Activated CD4-positive, alpha-beta T cell treated with anti-CD3 and anti-CD28 coated beads, Interleukin-10, Interleukin-2, amounts not matched to agents 100 ng/mL and 50 ng/mL, durations not matched to agents 16 hours and 8 hours (primary cell): ENCODE measurements around the gene RBM12.
A peak's percentile ranks its signal among the peaks of the same experiment; 100 is the strongest.
"Not testable (repeated sequence)": the region's sequence is repeated elsewhere in the genome, so short reads cannot be mapped to it uniquely, and the experiment has no call there.

Source experiments
- DNase-seq: peaks from one replicate; pipeline ENCODE4 v3.0.0-alpha.2; 2020

Gene RBM12, protein sequence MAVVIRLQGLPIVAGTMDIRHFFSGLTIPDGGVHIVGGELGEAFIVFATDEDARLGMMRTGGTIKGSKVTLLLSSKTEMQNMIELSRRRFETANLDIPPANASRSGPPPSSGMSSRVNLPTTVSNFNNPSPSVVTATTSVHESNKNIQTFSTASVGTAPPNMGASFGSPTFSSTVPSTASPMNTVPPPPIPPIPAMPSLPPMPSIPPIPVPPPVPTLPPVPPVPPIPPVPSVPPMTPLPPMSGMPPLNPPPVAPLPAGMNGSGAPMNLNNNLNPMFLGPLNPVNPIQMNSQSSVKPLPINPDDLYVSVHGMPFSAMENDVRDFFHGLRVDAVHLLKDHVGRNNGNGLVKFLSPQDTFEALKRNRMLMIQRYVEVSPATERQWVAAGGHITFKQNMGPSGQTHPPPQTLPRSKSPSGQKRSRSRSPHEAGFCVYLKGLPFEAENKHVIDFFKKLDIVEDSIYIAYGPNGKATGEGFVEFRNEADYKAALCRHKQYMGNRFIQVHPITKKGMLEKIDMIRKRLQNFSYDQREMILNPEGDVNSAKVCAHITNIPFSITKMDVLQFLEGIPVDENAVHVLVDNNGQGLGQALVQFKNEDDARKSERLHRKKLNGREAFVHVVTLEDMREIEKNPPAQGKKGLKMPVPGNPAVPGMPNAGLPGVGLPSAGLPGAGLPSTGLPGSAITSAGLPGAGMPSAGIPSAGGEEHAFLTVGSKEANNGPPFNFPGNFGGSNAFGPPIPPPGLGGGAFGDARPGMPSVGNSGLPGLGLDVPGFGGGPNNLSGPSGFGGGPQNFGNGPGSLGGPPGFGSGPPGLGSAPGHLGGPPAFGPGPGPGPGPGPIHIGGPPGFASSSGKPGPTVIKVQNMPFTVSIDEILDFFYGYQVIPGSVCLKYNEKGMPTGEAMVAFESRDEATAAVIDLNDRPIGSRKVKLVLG

DNA sequence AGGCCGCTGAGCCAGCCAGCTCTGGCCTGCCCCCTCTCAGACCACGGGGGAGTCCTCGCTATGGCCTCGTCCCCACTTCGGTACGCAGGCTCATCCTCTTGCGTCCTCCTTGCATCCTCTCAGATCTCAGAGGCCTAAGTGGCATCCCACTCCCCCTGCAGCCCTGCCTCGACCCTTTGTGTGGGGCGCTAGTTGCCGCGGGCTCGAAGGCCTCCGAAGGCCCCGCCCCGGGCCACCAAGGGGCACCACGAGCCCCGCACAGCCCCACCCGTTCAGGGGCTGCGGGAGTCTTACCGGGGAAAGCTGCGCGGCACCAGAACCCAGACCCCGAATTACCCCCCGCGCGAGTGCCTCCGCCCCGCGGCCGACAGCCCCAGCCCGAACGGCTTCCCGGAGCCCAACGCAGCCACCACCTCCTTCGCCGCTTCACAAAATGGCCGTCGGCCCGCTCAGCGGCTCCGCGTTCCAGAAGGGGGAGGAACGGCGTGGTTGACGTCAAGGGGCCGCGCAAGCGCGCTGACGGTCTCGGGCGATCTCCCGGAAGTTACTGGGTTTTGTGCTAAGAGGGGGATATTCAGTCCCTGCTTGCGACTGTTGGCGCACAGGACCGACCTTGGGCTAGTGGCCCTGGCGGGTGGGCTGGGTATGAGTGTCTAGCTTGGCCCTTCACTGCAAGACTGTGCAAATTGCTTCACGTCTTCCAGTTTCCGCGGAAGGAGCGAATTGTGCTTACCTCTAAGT is at the start of gene RBM12, which contains the start of gene CPNE1:
TSS of gene RBM12 (minus strand) at position 435 of the 741 bp plus-strand sequence. CDS start 9,578 bp downstream, outside the sequence.
TSS of gene CPNE1 (minus strand) at position 435 of the 741 bp plus-strand sequence. CDS start 31,977 bp downstream, outside the sequence.
- DNase-seq, result peak; percentile 95

DNA sequence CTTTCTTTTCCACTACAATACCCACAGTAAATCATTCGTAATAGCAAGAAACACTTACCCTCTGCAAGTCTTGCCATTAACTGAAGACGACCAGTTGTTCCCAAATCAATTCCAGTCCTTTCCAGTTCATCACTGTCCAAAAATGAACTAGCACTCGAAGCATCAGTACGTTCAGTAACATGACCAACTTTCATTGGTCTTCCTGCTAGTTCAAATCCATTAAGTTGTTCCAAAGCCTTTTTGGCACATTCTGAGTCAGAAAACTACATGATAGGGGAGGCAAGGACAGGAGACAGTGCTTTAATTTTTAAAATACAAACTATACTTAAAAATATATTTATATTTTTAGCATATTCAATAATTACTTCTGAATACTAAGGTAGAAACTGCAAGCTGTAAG is 49.4 kb upstream of the RBM12 start:
- DNase-seq, result no peak

DNA sequence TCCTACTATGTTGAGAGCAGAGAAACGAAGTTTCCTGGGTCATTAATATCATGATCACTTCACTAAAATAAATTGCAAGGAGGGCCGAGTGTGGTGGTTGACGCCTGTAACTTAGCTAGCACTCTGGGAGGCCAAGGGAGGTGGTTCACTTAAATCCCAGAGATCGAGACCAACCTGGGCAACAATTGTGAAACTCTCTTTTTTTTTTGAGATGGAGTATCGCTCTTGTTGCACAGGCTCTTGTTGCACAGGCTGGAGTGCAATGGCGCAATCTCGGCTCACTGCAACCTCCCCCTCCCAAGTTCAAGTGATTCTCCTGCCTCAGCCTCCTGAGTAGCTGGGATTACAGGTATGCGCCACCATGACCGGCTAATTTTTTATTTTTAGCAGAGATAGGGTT is 48.4 kb upstream of the RBM12 start:
- not testable (repeated sequence) for DNase-seq

DNA sequence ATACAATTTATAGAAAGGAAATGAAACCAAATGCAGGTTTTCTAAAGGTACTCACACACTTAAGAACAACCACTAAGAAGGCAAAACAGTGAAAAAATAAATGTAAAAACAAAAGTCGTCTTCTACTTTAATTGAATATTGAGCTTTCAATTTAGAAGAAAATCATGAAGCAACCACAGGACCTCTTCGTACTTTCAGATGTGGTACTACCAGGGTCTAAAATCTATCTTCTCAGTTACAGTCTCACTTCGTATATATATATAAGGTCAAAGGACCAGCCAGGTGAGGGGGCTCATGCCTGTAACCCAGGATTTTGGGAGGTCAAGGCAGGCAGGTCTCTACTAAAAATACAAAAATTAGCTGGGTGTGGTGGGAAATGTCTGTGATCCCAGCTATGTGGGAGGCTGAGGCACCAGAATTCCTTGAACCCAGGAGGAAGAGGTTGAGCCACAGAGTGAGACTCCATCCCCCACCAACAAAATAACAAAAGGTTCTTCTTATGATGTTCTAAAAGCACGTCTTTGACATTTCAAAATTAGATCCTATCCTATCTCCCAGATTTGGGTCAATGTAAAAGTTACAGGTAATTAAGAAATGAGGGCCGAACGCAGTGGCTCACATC is 47.0 kb upstream of the RBM12 start:
- peak; percentile 61 for DNase-seq

DNA sequence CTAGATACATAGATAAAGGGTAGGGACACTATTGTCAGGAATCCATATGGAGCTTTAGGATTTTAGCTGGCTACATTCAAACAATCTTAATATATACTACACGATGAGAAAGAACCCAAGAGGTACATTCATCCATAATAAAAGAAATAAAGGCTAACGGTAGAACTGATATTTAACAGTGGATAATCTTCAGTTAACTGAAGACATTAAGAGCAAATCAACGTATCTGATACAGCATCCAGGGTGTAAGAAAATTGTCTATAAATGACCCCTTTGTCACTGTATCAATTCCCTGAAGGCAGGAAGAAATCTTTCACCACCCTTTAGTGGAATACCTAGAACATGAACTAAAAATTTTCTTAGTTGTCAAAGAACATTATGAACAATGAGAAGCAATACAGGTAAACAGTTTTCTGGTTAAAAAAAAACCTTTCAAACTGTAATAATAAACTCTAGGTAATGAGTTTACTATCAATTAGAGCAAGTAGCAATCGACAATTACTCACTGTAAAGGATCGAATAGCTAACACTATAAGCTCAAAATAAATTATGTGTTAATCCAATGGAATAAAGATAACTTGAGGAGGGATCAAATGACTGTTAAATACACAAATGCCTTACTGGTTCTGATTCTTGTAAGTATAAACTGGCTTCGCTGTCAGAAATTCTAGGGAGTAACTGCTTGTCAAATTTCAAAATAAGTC is 46.3 kb upstream of the RBM12 start:
- no peak for DNase-seq

DNA sequence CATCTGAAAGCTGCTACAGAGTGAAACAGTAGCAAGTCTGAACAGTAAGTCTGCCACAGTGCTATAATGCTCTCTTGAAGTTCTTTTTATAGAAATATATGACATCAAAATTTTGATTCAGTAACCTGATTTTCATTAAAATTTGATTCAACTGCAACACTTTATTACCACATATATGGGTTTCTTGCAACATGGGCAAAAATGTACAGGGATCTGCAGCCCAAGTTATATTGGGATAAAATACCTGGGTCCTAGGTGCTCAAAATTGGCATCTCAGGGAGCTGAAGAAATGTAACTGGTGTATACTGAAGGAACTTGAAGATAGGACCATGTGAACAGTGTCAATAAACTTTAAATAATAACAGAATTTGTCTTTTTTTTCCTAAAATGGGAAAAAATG is 45.3 kb upstream of the RBM12 start:
- DNase-seq, result no peak

DNA sequence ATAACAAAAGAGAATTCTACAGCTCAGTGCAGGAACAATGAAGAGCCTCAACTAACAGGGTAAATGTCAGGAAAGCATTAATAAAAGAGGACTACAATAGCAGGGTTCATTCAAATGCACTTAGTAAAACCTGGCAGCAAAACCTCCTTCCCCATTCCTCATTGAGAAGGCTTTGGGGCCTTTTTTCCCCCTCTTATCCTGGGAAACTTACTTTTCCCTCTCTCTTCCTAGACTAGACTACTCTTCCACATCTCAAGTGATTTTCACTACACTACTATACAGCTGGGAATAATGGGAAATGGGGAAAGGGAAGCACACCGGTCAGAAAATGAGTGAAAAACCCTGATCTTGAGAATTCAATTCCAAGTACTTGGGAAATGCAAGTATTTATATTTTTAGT is 44.6 kb upstream of the RBM12 start:
- no peak for DNase-seq

DNA sequence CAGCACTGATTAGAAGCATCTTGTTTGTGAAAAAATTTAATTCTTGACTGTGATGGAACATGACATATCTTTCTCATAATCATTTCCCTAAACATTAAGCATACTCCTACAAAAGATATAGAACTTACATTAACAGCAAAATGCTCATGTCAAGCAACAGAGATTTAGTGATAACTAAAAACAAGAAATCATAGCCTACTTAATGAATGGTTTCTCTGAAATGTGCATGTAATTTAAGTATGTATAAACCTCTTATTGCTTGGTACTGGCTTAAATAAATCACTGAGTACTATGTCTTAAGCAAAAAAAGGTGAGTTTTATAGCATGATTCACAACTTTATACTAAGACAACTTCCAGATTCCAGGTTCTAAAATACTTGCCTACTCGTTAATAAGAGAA is 43.8 kb upstream of the RBM12 start:
- DNase-seq, result no peak

DNA sequence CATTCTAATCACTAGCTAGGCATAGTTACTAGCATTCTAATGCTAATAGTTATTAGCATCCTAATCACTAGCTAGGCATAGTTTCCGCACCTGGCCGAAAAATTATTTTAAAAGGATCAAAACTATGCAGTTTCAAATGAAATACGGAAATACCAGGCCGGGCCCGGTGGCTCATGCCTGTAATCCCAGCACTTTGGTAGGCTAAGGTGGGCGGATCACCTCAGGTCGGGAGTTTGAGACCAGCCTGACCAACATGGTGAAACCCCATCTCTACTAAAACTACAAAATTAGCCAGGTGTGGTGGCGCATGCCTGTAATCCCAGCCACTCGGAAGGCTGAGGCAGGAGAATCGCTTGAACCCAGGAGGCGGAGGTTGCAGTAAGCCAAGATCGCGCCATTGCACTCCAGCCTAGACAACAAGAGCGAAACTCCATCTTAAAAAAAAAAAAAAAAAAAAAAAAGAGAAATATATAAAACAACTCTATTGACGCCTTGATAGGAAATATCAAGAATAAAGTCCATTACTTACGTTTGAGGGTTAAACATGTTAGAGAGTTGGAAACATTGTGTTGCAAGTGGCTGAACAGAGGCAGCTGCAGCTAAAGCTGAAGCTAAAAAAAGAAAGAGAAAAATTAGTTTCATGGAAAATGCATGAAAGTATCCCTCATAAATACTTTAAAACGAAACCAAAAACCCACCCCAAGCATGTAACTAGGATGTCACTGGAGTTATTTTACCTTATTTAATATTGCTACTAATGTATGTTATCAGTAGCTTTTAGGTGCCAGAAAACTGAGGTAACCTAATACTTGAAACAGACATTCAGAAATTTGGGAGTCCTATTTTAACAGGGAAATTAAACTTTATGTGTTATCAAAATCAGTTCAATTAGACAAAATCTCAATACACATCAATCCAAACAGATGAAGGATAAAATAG is 42.2 kb upstream of the RBM12 start:
- DNase-seq, result not testable (repeated sequence)

DNA sequence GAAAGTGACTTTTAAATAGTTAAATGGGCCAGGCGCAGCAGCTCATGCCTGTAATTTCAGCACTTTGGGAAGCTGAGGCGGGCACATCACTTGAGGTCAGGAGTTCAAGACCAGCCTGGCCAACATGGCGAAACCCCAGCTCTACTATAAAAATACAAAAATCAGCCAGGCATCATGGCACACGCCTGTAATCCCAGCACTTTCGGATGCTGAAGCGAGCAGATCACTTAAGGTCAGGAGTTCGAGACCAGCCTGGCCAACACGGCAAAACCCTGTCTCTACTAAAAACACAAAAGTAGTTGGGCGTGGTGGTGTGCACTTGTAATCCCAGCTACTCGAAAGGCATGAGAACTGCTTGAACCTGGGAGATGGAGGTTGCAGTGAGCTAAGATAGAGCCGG is 41.2 kb upstream of the RBM12 start:
- not testable (repeated sequence) for DNase-seq

DNA sequence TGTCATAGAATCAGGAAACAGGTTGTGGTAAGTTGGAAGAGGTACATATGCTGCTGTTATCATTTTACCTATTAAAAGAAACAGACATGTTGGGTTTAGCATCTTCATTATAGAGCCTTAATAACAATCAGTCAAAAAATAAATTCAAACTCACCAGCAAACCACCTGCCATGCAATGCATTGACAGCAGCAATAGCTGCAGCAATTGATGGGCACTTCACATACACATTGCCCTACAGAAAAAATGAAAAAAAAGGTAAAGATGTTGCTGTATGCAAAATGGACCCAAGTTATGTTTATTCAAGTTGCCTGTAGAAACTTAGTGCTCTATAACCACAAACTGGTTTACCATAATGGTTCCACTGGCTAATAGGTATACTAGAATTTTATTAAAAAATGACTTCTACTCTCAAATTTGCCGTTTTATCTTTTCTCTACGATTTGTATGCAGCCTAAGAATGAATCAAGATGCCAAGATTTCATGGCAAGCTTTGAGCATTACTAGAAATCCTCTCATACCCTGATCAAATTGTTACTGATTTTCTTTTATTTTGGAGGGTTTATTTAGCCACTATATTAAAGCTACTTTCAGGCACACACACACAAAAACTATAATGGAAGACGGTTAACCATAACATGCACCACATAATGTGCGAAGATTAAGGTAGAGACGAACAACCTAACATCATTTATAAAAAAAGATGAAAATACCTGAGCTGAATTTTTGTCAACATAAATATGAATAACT is 40.0 kb upstream of the RBM12 start:
- DNase-seq, result no peak

DNA sequence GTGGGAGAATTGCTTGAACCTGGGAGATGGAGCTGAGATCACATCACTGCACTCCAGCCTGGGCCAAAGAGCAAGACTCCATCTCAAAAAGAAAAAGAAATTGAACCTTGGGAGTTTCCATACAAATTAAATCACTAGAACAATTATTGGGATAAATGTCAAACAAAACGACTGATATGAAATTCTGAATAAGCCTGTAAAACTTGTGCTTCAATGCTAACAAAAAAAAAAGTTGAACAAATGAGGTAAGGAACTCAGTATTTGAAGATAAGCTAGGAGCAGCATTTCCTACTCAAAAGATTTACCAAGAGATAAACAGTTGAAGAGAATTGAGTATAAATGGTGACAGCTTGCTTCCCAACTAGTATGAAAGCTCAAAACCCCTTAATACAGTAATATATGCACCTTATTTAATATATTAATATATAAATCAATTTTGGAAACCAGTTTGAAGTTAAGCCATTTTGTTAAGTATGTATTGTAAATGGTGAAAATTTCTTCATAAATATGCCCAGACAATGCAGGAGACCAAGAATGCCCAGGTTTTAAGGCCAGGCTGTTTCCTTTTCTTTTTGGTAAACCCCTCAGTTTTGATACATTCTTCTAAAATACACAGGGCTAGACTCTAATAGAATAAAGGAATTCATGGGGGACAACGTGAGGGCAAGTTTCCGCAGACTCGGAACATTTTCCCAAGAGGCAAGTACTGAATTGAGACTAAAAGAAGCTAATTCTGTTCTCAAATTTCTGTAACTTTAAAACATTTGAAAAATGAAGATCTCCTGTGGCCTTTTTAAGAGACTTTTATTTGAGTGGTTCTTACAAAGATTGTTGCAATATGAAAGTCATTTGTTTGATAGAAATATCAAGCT is 38.4 kb upstream of the RBM12 start:
- no peak for DNase-seq

DNA sequence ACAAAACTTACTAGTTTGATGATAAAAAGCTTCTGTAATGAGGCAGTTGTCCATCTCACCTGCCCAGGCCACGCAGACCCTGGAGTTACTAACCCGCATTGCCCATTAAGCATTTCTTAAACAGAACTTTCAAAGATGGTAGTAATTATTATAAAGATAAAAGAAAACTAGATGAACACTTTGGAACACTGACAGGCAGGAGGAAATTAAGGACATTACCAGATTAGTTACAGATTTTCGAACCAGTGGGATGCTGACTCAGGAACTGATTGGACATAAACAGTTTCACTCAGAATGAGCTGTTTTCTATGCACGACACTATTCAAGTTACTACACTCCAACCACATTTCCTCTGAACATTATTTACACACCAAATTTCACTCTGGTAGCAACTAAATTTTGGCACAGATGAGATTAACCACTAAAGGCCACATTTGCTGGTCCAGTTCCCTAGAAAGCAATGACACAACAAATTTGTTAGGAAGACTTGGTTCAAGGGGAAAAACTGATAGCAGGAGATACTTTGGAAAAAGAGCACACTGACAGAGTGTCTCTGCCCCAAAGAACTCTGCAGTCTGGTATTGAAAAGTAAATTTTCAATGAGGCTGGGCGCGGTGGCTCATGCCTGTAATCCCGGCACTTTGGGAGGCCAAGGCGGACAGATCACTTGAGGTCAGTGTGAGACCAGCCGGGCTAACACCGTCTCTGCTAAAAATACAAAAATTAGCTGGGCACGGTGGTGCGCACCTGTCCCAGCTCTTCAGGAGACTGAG is 37.5 kb upstream of the RBM12 start:
- no peak for DNase-seq

DNA sequence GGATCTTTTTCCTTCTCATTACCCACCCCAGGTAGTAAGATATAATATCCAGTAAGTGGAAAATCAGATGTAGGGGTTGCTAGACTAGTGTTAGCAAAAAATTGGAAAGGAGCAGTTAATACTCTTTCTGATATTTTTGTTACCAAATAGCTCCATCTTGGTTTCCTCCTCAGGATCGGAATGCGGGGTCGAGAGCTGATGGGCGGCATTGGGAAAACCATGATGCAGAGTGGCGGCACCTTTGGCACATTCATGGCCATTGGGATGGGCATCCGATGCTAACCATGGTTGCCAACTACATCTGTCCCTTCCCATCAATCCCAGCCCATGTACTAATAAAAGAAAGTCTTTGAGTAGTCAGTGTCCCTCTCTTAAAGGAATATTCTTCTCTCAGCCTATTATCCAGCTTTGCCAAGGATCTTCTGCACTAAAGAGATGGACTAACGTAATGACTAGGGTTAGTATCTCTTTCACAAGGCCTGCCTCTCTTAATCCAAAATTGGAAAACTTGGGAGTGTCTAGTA is 36.0 kb upstream of the RBM12 start:
- no peak for DNase-seq

DNA sequence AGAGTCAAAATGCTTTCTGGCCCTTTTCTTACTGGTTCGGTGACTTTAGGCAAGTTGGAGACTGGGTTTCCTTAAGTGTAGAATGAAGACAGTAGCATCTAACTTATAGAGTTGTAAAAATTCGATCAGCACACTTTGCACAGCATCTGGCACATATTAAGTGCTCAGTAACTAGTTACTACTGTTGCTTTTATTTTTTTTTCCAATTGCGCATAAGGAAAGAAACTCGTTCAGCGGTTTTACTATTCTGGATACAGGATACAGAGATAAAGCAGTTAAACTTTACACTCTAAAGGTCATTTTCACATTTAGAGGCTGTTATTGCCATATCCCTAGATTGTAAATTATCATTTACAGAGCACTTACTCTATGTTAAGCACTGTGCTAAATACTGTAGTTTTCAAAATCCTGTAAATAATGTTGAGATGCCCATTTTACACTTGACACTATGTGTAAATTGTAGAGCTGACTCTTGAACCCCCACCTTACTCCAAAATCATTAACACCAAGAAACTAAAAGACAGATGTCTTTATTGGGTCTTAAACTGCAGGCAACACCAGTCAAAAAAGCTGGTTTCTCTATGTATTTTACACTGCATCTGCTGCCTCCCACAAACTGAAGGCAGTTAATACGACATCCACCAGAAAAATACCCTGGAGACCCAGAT is 35.4 kb upstream of the RBM12 start:
- DNase-seq, result no peak

DNA sequence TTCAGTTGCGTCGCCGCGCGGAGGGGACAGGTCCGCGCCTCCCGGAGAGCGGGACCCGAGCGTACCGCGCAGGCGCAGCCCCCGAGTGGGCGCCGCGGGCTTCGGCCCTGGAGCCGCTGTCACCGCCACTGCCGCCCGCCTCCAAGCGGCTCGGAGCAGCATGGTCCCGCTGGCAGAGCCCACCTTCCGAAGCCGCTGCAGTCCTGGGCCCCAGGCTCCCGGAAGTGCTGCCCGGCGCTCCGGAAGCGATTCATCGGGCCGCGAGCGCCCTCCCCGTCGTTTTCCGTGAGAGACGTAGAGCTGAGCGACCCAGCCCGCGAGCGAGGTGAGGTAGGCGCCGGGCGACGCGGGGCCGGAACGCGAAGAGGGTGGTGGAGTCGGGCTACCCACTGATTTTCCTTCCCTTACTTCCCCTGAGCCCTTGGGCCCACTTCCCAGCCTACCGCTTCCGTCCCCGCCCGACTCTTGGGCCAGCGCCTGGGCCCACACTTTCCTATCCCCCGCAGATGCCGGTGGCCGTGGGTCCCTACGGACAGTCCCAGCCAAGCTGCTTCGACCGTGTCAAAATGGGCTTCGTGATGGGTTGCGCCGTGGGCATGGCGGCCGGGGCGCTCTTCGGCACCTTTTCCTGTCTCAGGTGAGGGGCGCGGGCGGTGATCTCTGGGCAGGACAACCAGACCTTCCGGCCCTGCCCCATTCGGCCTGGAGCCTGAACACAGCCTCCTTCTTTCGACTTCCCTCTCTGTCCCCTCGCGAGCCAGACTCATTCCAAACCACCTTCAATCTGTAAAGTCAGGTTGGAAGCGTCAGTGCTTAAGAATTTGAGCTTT is 34.6 kb upstream of the RBM12 start, which contains the start of the genes NFS1 and ROMO1:
TSS of gene NFS1 (minus strand) at position 226 of the 830 bp plus-strand sequence. CDS start at position 162, 64 bp downstream.
TSS of gene ROMO1 (plus strand) at position 279 of the 830 bp plus-strand sequence. CDS start at position 507, 228 bp downstream.
- DNase-seq, result peak; percentile 91
